Activated naive CD8-positive, alpha-beta T cell treated with anti-CD3 and anti-CD28 coated beads, Interleukin-2, amount 10 ng/mL, durations not matched to agents 7 days and 5 days (primary cell): Measurements from ENCODE around the gene LGR6. TPM values are rescaled to one million over a fixed set of nuclear protein-coding genes. Genes with fewer than 3 reads are reported as not detected.

Experiments used
- ATAC-seq: fragments of 150-1000 bp; cut with Tn5 transposase; one replicate; pipeline ENCODE4 v1.10.0; 2021; ENCODE audit warnings: low read depth, moderate library complexity
- POLR2A ChIA-PET: fragments of 350-600 bp; sonication (Branson Sonifier 250); formaldehyde crosslinking; loops from one replicate; lab custom pipeline; 2021; ENCODE audit warnings: antibody characterized with exemption; lab: Charles Lee
- DNase-seq: peaks from one replicate; pipeline ENCODE4 v3.0.0; 2021
- H3K27ac Mint-ChIP-seq: one replicate; pipeline ENCODE4 v1.8.0; 2022; ENCODE audit warnings: mild to moderate bottlenecking, mixed read lengths
- H3K27me3 Mint-ChIP-seq: one replicate; pipeline ENCODE4 v1.8.0; 2022; ENCODE audit warnings: mild to moderate bottlenecking, moderate library complexity, mixed read lengths
- H3K36me3 Mint-ChIP-seq: one replicate; pipeline ENCODE4 v1.8.0; 2021; ENCODE audit warnings: mild to moderate bottlenecking, mixed read lengths
- H3K4me1 Mint-ChIP-seq: one replicate; pipeline ENCODE4 v1.8.0; 2021; ENCODE audit warnings: mixed read lengths
- H3K4me3 Mint-ChIP-seq: one replicate; pipeline ENCODE4 v1.8.0; 2022; ENCODE audit warnings: mild to moderate bottlenecking, moderate library complexity, mixed read lengths
- H3K9me3 Mint-ChIP-seq: one replicate; pipeline ENCODE4 v1.8.0; 2021; ENCODE audit warnings: mixed read lengths
- total RNA-seq, 2 experiments: library from RNA; stranded (reverse); gene quantifications; one replicate each; pipeline ENCODE4 v1.2.3, GENCODE V29; 2021

Gene LGR6
- total RNA-seq, 2 experiments from 2014 or later, result 2.7 to 5.2 TPM

DNA sequence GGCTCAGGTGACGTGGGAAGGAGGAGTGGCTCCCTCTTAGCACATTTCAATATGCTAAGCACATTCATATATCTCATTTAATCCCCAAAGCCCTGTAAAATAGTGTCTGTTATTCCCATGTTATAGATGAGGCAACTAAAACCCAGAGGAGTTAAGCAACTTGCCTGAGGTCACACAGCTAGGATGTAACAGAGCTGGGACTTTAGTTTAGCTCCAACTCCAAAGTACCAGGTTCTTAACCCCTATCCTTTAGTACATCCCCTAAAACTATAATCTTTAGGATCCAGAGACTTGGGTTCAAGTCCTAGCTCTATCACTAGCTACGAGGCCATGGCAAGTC is 48.5 kb downstream of the LGR6 start:
- Mint-ChIP-seq H3K36me3 (no peaks in the 10 kb centered on the region), H3K4me3 (no peak overlapping the region), H3K27me3 (peaks cover 23% of the 10 kb centered on the region), H3K9me3 (no peaks in the 10 kb centered on the region), H3K27ac (no peak overlapping the region), H3K4me1 (no peaks in the 10 kb centered on the region)
- POLR2A ChIA-PET, result no interaction called here
- ATAC-seq, result no peak
- no peak for DNase-seq

DNA sequence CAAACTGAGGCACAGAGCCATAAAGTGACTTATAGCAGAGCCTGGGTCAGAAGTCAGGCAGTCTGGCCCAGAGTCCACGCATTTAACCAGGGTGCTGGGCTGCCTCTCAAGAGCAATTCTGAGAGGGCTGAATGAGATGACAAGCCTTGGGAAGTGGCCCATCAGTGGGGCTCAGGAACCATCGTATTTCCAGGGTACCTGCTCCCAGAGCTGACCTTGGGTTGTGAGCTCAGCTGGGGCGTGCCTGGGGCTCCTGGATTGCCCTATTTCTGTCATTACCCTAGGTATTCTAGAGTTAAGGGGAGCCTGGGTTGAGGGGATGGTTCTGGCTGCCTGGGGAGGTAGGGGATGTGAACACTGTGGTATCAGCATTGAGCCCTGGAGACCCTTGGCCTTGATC is 49.4 kb downstream of the LGR6 start:
- no peaks in the 10 kb centered on the region for H3K36me3 Mint-ChIP-seq
- ATAC-seq, result no peak
- no peaks in the 10 kb centered on the region for H3K9me3 Mint-ChIP-seq
- POLR2A ChIA-PET, result no interaction called here
- H3K4me1 Mint-ChIP-seq, result no peaks in the 10 kb centered on the region
- no peak overlapping the region for H3K27ac Mint-ChIP-seq
- H3K4me3 Mint-ChIP-seq, result no peak overlapping the region
- no peak for DNase-seq
- H3K27me3 Mint-ChIP-seq, result peaks cover 21% of the 10 kb centered on the region

DNA sequence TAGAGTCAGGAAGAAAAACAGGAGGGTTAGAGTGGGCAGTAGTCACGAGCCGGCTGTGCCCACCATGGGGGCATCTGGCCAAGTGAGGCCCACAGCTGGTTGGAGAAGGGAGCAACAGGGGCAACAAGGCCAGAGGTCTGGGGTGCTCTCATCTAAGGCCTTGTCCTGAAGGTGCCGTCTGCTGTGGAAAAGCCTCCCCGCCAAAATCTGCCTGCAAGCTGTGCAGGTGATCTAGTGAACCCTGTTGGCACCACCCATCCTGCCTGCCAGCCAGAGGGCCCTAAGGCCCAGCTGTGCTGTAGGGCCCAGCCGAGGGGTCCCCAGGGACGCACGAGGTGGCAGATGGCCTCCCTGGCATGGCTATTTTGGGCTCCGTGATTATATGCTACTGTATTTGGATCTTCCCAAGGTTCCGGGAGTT is 51.3 kb downstream of the LGR6 start:
- H3K4me3 Mint-ChIP-seq, result no peak overlapping the region
- no peaks in the 10 kb centered on the region for H3K4me1 Mint-ChIP-seq
- H3K36me3 Mint-ChIP-seq, result no peaks in the 10 kb centered on the region
- no peak for DNase-seq
- peaks cover 17% of the 10 kb centered on the region for H3K27me3 Mint-ChIP-seq
- H3K9me3 Mint-ChIP-seq, result no peaks in the 10 kb centered on the region
- POLR2A ChIA-PET, result no interaction called here
- no peak overlapping the region for H3K27ac Mint-ChIP-seq
- ATAC-seq, result no peak

DNA sequence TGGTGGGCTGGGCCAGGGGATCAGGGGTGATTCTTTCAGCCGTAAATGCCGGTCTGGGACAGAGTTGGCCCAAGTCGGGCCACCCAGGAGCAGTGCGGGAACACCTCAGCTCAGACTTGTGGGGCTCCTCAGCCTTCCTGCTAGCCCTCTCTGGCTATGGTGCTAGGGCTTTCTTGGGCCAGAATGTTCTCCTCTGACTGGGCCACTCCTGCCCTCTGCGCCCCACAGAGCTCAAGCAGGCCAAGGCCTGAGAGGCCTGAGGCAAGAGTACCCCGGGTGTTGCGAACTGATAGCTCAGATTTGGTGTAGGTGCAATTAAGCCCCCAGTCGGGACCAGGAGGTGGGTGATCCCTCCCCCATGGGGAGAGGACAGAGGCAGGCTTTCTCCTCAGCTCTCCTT is 51.8 kb downstream of the LGR6 start:
- Mint-ChIP-seq H3K27me3 (peaks cover 16% of the 10 kb centered on the region), H3K4me3 (no peak overlapping the region), H3K36me3 (no peaks in the 10 kb centered on the region), H3K27ac (no peak overlapping the region), H3K4me1 (no peaks in the 10 kb centered on the region), H3K9me3 (no peaks in the 10 kb centered on the region)
- ATAC-seq (no peak), DNase-seq (no peak)
- POLR2A ChIA-PET, result no interaction called here

DNA sequence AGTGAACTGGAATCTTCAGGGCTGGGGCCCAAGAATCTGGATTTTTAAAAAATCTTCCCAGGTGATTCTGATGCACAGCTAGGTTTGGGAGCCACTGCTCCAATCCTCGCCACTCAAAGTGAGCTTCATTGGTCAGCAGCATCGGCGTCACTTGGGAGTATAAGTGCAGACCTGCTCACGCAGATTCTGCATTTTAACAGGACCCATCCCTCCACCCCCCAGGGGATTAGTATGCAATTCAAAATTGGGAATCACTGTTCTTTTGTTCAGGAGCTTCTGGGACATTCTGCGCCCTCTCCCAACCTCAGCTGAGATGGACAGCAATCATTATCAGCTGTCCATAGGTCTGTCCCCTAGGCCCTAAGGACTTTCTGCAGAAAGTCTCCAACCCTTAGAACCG is 53.5 kb downstream of the LGR6 start:
- no peak for ATAC-seq

DNA sequence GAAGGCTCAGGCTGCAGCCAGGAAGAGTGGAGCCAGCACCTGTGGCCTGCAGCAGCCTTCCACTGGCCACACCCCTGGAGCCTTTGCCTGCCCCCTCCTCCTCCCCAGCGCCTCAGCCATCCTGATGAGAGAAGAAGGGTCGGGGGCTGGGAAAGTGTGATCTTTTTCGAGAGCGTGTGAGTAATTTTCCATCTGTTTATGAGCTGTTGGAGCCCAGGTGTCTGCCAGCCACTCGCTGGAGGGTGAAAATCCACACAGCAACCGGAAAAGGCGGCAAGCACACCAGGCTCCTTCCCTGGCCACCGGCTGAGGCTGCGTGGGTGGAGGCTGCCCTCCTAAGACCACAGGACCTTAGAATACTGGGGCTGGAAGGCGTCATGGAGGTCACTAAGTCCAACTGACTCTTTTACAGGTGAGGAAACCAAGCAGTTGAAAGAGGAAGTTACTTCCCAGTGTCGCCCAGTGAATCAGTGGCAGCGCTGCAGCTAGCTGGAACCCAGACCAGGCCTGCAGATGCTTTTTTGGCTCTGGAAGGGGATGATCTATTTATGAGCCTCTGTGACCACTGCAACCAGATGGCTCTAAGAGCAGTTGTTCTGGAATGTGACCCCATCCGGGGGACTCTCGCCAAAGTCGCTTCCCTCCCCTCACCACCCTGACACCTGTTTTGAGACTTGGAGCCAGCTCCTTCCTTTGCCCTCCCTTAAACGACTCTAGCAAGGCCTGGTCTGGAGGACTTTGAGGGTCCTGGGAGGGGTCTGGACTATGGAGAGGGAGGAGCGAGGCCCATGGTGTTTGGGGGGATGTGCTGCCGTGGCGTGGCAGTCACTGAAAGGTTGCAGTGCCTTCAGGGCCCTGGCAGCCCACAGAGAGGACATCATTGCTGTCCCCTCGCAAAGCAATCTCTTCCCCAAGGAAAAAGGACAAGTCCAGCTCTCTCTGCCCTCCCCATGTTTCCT is 54.5 kb downstream of the LGR6 start:
- H3K36me3 Mint-ChIP-seq, result no peaks in the 10 kb centered on the region
- POLR2A ChIA-PET, result no interaction called here
- H3K4me3 Mint-ChIP-seq, result no peak overlapping the region
- H3K27ac Mint-ChIP-seq, result no peak overlapping the region
- no peaks in the 10 kb centered on the region for H3K9me3 Mint-ChIP-seq
- DNase-seq, result no peak
- no peaks in the 10 kb centered on the region for H3K4me1 Mint-ChIP-seq
- H3K27me3 Mint-ChIP-seq, result peaks cover 12% of the 10 kb centered on the region
- ATAC-seq, result no peak

More for the DNA sequence above, 53.5 kb downstream of the LGR6 start:
- no peak overlapping the region for H3K27ac Mint-ChIP-seq
- H3K4me1 Mint-ChIP-seq, result no peaks in the 10 kb centered on the region
- POLR2A ChIA-PET, result no interaction called here
- no peaks in the 10 kb centered on the region for H3K36me3 Mint-ChIP-seq
- H3K27me3 Mint-ChIP-seq, result peaks cover 11% of the 10 kb centered on the region
- H3K9me3 Mint-ChIP-seq, result no peaks in the 10 kb centered on the region
- DNase-seq, result no peak
- no peak overlapping the region for H3K4me3 Mint-ChIP-seq

DNA sequence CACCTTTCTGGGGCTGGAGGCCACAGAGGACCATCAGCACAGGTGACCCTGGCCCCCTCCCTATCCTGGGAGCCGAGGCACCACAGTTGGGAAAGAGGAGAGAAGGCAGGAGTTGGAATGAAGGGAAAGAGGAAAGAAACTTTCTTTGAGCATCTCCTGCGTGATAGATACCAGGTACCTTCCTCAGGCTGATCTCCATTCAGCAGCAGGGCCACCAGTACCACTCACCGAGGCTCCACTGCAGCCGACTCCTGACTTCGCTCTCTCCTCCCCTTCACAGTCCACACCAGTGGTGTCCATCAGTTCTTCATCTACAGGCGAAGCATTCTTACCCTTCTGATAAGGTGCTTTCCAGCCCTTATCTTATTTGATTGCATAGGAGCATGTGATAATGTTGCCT is 55.3 kb downstream of the LGR6 start:
- ATAC-seq, result no peak
- POLR2A ChIA-PET, result no interaction called here

DNA sequence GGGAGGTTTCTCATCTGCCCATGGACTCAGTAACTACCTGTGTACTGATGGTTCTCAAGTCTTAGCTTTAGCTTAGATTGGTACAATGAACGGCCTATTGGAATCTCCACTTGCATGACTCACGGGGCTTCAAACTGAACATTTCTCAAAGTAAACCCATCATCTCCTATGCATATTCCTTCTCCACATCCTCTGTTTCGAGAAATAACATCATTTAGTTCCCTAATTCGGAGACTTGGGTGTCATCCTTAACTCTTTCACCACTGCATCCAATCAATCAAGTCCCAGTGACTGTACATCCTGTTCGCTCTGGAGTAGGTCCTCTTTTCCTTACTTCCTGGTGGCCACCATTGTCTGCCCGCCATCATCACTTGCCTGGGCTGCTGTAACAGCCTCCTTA is 55.8 kb downstream of the LGR6 start:
- H3K36me3 Mint-ChIP-seq, result no peaks in the 10 kb centered on the region
- no peak for ATAC-seq

More for the DNA sequence above, 55.3 kb downstream of the LGR6 start:
- Mint-ChIP-seq H3K27me3 (peaks cover 12% of the 10 kb centered on the region), H3K4me1 (no peaks in the 10 kb centered on the region), H3K36me3 (no peaks in the 10 kb centered on the region), H3K27ac (no peak overlapping the region), H3K9me3 (no peaks in the 10 kb centered on the region), H3K4me3 (no peak overlapping the region)
- DNase-seq, result no peak

DNA sequence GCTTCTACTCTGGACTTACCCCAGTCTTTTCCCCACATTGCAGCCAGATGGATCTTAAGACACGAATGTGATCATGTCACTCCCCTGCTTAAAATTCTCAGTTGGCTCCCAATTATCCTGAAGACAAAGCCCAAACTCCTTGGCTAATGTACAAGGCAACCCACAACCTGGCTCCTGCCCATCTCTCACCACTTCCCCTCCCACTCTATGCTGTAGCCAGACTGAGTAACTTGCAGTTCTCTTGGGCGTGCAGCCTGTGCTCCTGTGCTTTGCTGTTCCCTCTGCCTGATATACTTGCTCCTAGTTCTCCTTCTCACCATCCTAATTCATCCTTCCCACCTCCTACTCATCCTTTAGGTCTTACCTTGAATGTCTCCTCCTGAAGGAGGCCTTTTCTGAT is 56.2 kb downstream of the LGR6 start:
- H3K27ac Mint-ChIP-seq, result no peak overlapping the region
- H3K4me3 Mint-ChIP-seq, result no peak overlapping the region
- POLR2A ChIA-PET, result no interaction called here
- no peak for ATAC-seq
- no peak for DNase-seq
- H3K27me3 Mint-ChIP-seq, result peaks cover 15% of the 10 kb centered on the region
- H3K4me1 Mint-ChIP-seq, result no peaks in the 10 kb centered on the region
- no peaks in the 10 kb centered on the region for H3K9me3 Mint-ChIP-seq
- no peaks in the 10 kb centered on the region for H3K36me3 Mint-ChIP-seq

More for the DNA sequence above, 55.8 kb downstream of the LGR6 start:
- Mint-ChIP-seq H3K27me3 (peaks cover 13% of the 10 kb centered on the region), H3K27ac (no peak overlapping the region), H3K4me3 (no peak overlapping the region), H3K4me1 (no peaks in the 10 kb centered on the region), H3K9me3 (no peaks in the 10 kb centered on the region)
- no peak for DNase-seq
- POLR2A ChIA-PET, result no interaction called here

DNA sequence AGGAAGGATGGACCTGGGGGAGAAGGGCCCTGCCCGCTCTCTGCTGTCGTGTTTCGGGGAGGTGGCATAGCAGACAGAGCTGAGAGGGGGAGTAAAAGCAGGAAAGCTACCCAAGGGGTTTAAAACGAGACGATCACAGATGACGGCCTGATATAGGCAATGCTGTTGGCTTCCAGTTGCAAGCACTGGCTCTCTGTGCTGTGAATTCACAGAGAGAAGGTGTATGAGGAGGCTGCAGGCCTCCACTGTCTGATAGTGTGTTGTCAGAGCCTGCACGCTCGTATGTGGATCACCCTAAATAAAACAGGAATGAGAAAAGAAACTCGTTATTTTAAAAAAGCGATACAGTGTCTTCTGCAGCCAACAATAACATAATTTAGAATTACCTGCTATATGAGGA is 57.4 kb downstream of the LGR6 start:
- H3K27ac Mint-ChIP-seq, result no peak overlapping the region

DNA sequence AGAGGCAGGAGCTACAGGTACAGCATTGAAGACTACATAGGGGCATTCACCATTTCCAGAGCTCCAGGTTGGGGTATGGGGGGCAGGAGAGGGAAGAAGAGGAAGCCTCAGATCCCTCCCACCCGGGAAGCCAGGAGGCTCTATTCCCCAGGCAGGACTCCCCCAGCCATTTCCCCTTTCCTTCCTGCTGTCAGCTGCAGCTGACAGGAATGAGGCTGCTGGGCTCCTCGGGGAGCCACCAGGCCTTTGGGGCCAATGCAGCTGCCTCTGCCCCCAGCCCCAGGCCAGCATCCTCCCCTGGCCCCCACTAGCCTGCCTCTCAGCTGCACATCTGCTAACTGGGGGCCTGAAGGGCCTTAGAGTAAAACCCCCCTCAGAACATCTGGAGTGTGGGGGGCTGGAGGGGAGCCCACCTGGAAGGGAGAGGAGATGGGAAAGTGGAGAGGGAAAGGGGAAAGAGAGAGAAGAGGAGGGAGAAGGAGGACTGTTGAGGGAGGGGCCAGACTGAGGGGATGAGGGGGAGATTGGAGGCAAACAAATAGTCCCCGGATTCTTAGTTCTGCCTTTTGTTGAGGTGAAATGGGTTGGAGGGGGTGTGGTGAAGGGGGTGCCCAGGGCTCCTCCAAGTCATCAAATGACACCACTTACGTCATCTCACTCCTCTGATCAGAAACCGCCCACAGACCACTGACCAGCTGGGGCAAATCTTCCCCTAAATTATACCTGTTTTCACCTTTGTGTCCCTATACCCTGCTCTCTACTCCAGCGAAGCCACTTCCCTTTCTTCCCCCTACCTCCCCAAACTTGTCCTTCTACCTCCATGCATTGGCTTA is 58.0 kb downstream of the LGR6 start:
- ATAC-seq (no peak), DNase-seq (no peak)
- no peak overlapping the region for H3K27ac Mint-ChIP-seq
- no peaks in the 10 kb centered on the region for H3K9me3 Mint-ChIP-seq
- no peaks in the 10 kb centered on the region for H3K36me3 Mint-ChIP-seq
- H3K4me1 Mint-ChIP-seq, result no peaks in the 10 kb centered on the region
- POLR2A ChIA-PET, result interaction anchor here (0.9 kb wide), 1 partner anchor 106 kb away, joined by 4 read pairs; no protein-coding TSS in a partner anchor
- H3K4me3 Mint-ChIP-seq, result no peak overlapping the region
- peaks cover 23% of the 10 kb centered on the region for H3K27me3 Mint-ChIP-seq

More for the DNA sequence above, 57.4 kb downstream of the LGR6 start:
- H3K36me3 Mint-ChIP-seq, result no peaks in the 10 kb centered on the region
- no peak for ATAC-seq
- peaks cover 20% of the 10 kb centered on the region for H3K27me3 Mint-ChIP-seq
- H3K9me3 Mint-ChIP-seq, result no peaks in the 10 kb centered on the region
- no peaks in the 10 kb centered on the region for H3K4me1 Mint-ChIP-seq
- POLR2A ChIA-PET, result interaction anchor here (0.9 kb wide), 1 partner anchor 105 kb away, joined by 4 read pairs; no protein-coding TSS in a partner anchor
- no peak for DNase-seq
- H3K4me3 Mint-ChIP-seq, result no peak overlapping the region

DNA sequence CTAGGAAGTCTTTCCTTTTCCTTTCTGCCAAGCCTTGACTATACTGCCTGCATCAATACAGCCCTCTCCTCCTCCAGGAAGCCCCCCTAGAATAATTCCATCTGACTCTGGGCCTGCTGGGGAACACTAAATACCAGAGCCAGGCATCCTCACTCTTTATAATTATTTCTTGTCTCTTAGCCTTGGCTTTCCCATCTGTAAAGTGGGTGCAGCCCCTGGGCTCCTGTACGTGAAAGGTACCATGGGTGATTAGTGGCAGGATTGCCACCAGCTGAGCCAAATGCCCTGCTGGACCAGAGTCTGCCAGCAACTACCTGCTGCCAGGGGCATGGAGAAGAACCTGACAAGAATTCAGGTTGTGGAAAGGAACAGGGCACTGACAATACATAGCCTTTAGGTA is 58.7 kb downstream of the LGR6 start:
- Mint-ChIP-seq H3K27me3 (peaks cover 28% of the 10 kb centered on the region), H3K4me3 (no peak overlapping the region), H3K9me3 (no peaks in the 10 kb centered on the region), H3K36me3 (no peaks in the 10 kb centered on the region), H3K27ac (no peak overlapping the region), H3K4me1 (no peaks in the 10 kb centered on the region)
- DNase-seq (no peak), ATAC-seq (no peak)
- POLR2A ChIA-PET, result no interaction called here

DNA sequence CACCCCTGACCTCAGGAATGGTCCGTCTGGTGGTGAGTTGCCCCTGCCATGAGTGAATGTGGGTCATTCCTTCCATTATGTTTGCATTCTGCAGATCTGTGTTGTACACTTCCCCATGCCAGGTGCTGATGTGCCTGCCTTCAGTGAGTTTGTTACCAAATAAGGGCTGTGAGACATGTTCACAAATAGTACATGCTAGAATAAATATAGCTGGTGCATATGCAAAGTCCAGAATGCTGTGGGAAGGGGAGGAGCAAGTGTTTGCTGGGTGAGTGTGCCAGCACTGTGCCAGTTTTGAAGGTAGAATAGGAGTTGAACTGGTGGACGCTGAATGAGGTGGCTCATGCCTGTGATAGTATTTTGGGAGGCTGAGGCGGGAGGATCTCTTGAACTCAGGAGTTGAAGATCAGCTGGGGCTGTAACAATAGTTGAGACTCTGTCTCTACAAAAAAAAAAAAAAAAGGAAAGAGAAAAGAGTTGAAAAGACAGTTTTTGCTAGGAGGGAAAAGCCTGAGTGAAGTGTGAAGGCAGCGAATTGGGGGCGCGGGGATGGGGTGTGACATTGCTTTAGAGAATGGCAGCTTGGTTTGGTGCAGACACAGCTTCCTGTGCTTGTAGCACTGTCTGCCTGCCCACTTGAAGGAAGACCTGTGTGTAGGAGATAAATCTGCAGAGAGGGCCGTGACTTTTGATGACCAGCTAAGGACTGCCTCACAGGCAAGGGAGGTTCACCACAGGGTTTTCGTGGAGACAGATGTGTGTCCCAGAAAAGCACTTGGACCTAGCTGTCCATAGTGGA is 61.1 kb downstream of the LGR6 start:
- no peaks in the 10 kb centered on the region for H3K4me1 Mint-ChIP-seq
- H3K4me3 Mint-ChIP-seq, result no peak overlapping the region
- POLR2A ChIA-PET, result no interaction called here
- DNase-seq (no peak), ATAC-seq (no peak)
- H3K27me3 Mint-ChIP-seq, result peaks cover 46% of the 10 kb centered on the region
- no peaks in the 10 kb centered on the region for H3K9me3 Mint-ChIP-seq
- no peaks in the 10 kb centered on the region for H3K36me3 Mint-ChIP-seq
- no peak overlapping the region for H3K27ac Mint-ChIP-seq
